Measurements from ENCODE around the gene TPP2.

TPP2 gene

DNA sequence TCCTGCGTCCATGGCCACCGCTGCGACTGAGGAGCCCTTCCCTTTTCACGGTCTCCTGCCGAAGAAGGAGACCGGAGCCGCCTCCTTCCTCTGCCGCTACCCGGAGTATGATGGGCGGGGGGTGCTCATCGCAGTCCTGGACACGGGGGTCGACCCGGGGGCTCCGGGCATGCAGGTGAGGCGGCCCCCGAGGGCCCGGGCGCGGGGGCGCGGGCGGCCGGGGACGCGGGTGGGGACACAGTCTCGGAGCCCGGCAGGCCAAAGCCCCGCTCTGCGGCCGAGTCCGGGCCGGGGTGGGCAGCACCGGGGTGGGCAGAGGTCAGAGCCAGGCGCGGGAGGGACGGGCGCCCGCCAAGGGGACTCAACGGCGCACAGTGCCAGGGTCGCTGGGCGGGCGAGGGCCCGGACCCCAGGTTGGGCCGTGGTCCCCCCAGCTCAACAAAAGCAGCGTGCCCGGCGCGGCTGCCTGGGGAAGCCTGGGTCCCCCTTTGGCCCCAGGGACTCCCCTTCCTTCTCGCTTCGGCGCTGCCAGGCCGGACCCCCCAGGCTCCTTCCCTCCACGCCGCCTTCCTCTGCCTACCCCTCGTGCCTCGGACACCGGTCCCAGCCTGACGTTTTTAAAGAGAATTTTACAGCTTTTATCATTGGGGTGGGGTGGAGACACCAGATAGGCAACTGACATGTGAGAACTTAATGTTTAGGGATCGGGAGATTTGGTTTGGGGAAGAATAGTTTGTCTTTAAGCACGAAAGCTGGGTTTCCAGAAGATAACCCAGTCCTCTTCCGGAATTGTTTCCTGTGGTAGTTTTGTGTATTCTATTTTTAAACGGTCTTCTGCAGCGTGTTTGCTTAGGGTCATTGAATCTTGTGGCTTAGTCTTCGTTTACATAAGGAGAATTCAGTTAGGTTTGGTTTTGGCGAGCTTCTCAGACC is 509 bp downstream of the TPP2 start:
- DNase-seq (ENCODE audit: low read depth in 2 of 2) = no peak

DNA sequence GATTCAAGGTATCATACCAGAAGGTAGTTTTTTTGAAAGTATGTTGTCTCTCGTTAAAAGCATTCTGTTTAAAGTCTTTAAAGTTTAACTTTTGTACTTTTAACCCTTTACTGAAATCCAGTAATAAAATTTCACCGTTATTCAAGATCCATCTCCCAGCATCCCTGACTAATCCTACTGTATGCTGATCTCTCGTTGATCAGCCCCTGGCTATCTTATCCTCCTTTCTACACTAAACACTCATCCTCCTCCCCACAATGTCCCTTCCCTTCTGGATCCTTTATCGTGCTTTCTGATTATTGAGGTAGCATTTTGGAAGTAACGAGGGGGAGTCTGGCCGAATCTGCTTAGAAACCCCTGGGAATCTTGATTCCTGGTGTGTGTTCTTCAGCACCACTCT is 1.3 kb downstream of the TPP2 start:
- no peak for DNase-seq (ENCODE audit: low read depth in 2 of 2)

DNA sequence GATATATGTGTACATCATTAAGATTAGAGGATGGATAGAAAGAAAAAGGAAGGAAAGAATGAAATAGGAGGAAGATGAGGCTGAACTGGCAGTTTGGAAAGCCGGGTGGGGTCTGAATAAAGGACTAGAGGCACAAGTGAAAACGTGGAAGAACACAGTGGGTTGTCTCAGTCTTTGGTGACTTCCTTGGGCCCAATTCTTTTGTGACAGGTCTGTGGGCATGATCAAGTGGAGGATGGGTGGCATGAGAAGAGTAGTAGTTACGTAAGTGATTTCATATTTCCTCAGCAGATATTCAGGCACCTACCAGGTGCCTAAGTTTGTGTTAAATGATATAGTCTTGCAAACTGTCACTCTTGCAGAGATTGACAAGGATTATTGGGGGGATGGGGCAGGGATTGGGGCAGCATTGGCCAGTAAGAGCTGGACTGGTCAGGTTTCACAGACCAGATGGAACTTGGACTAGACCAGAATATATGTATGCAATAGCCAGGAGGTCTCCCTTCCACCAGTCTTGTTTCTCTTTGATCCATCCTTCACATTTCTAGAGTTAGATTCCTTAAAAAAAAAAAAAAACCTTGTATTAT is 2.7 kb downstream of the TPP2 start:
- DNase-seq (ENCODE audit: low read depth in 2 of 2) = no peak

DNA sequence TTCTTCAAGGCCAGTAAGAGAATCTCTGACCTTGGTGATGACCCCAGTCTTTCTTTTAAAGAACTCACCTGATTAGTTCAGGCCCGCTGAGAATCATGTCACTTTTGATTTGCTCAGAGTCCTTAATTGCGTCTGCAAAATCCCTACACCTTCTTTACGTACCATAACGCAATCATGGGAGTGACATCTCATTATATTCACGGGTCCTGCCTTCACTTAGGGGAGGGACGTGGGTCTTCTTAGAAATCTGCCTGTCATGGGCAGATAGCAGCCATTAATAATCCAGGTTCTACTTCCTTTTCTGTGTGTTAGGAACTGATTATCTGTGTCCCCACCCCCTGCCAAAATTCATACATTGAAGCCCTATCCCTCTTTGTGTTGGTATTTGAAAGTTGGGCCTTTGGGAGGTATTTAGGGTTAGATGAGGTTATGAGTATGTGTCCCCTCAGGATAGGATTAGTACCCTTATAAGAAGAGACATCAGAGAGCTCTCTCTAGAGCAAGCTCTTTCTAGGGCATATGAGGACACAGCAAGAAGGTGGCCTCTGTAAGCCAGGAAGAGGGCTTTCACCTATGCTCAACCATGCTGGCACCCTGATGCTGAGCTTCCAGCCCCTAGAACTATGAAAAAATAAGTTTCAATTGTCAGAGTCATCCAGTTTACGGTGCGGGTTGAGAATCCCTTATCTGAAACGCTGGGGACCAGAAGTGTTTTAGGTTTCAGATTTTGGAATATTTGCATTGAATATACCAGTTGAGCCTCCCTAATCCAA is 9.9 kb downstream of the TPP2 start:
- DNase-seq (ENCODE audit: low read depth in 2 of 2) = no peak

DNA sequence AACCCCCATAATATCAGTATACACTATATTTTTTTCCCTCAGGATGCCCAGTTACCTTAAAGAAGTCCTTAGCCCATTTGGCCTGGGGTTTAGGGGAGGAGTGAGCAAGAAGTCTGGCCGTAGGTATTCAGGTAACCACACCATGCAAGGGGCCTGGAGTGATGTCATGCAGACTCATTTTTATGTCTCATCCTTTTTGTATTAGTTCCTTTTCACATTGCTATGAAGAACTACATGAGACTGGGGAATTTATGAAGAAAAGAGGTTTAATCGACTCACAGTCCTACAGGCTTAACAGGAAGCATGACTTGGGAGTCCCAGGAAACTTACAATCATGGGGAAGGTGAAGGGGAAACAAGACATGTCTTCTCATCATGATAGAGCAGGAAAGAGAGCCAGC is 12.2 kb downstream of the TPP2 start:
- DNase-seq (ENCODE audit: low read depth in 2 of 2) = no peak

DNA sequence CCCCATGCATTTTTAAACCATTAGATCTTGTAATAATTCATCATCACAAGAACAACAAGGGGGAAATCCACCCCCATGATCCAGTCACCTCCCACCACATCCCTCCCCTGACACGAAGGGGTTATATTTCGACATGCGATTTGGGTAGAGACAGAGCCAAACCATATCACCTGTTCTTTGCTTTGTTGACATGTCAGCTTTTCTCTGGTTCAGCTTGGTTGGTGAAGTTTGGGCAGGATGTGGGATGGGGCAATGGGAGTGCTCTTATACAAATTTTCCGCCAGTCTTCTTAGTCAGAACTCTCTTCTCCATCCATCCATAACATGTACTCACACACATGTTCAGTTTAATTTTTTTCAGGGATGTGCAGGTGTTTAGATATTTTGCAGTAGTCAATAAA is 12.9 kb downstream of the TPP2 start:
- no peak for DNase-seq (ENCODE audit: low read depth in 2 of 2)

DNA sequence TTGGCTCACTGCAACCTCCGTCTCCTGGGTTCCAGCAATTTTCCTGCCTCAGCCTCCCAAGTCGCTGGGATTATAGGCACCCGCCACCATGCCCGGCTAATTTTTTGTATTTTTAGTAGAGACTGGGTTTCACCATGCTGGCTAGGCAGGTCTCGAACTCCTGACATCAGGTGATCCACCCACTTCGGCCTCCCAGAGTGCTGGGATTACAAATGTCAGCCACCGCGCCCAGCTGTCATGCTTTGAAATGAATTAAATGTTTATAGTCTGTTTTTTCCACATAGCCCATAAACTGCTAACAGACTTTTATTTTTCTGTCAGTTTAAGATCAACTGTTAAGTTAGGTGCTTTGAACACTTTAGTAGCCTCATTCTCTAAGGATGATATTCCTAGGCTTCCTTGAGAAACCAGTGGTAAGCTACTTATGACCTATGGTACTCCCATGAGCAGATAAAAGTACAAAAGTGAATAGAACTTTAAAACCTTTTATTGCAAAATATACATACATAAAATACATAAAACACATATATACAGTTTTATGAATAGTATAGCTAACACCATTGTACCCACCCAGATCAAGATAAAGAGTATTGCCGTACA is 13.6 kb downstream of the TPP2 start:
- DNase-seq (ENCODE audit: low read depth in 2 of 2) = no peak

DNA sequence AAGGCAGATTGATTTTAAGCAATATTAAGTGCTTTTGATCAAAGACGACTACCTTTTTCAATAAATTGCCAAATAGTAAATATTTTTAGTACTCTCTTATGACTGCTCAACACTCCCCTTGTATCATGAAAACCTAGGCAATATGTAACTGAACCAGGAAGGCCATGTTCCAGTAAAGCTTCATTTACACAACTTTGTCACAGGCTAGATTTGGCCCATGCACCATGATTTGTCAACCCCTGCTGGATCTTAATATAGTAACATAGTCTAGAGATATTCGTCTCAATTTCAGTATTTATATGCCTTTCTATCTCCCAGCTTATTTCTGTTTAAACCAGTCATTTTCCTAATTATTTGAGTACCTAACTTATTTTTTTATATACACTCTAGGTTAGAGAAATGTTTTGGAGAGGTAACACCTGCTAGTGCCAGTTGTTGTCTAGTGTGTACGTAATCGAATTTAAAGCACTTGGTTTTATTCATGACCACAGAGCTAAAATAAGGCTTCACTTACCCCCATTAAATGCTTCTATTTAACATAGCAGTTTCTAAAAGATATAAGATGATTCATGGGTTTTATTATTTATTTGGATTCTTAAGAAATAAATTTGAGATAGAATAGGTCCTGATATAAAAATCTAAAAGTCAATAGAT is 21.0 kb downstream of the TPP2 start:
- DNase-seq (ENCODE audit: low read depth in 2 of 2) = no peak

DNA sequence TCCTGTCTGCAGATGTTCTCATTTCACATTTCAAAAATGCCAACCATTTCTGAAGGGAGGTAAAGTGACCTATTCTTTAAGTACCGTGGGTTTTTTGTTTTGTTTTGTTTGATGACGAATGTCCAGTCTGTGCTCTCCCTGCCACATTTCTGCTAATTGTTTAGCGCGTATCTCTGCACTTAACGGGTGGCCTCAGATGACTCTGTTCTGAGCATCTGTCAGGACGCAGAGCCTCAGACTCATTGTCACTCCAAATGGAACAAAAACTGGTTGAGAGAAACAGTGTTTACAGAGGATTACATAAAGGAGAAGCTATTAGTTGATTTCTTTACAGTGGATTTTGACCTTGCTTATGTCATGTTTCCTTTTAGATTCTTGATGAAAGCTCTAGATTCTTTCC is 23.7 kb downstream of the TPP2 start:
- DNase-seq (ENCODE audit: low read depth in 2 of 2) = no peak

DNA sequence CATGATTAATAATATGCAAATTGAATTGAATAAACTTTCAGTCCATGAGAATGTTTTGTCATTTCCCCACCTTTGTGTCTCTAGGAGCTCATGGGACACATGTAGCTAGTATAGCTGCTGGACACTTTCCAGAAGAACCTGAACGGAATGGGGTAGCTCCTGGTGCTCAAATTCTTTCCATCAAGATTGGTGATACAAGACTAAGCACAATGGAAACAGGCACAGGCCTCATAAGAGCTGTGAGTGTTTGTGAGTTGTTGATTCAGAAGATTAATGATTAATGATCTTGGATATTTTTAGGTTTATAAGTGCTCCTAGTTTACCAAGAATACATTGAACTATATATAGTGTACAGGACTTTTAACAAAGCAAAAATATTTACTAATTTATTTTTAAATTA is 30.1 kb downstream of the TPP2 start:
- DNase-seq (ENCODE audit: low read depth in 2 of 2) = no peak

DNA sequence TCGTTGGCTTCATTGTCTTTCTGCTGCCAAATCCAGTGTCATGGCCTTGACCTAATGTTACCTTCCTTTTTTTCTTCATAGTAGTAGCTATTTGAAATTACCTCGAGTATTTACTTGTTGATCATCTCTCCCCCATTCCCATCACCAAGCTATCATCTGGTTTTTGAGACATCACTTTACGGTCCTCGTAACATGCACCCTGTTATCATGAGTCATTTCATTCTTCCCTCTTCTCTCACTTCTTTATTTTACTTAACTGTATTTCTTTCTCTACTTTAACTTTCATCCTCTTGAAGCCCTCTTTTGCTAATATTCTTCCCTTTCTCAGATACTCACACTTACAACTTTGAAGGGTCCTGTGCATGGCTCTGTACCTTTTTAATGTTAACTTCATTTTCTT is 31.8 kb downstream of the TPP2 start:
- no peak for DNase-seq (ENCODE audit: low read depth in 2 of 2)

DNA sequence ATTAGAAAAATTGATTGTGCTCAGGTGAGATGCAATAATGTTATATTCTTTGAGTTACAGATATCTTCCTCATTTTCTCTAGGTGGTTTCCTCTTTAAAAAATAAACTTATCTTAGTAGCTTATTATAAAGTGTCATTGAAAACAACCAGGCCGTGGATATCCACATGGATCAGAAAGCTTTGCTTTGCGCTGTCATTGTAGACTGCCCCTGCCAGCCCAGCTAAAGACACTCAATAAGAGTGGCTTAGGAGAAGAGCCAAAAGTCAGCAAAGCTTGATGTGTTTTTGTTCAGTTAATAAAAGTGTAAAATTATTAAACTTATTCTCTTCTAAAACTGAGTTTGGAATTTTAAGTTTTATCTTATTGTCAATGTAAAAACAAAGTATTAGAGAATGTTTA is 34.4 kb downstream of the TPP2 start:
- DNase-seq (ENCODE audit: low read depth in 2 of 2) = no peak

DNA sequence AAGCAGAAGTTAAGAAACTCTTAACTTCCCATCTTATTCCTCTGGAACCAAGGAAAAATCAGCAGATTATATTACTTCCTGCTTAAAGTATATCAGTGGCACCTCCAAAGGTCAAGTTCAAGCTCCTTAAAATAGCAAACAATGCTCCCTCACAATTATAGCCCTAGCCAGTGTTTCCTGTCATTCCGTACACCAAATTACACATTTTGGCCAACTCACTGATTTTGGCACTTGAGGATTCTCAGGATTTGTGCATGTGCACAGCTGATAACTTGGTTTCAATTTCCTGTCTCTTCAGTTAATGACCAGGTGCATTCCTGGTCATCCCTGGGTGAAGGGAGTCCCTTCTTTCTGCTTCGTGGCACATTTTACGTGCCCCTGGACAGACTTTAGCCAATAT is 42.0 kb downstream of the TPP2 start:
- no peak for DNase-seq (ENCODE audit: low read depth in 2 of 2)

DNA sequence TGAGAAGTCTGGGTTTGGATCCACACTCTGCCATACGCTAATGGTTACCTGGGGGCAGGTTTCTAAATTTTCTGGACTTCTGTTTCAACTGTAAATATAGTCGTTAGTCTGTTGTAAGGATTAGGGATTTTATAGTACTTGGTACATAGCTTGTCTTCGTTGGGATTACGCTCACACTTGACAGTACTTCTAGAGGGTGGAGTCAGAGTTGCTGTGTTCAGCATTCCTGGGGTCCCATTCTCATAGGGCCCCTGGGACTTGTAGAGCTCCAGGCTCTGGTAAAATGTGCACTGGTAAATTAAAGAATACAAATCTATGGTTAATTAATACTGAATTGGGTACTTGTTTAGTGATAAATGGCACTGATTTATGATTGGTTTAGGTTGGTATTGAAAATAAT is 45.2 kb downstream of the TPP2 start:
- no peak for DNase-seq (ENCODE audit: low read depth in 2 of 2)

DNA sequence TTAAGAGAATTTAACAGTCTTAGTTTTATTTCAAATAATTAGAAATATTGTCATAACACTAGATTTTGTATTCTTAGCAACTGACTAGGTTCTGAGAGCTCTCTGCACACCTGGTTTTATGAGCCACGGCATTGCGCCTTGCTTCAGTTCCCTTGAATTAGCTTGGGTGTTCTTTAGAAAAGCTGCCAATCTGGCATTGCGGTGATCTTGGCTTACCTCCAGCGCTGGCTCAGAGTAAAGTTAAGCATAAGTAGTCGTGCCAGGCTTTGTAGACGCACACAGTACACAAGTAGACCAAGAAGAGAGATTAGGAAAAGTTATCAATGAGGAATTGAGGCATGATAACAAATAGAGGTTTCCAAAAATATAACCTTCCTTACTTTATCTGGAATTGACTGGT is 45.7 kb downstream of the TPP2 start:
- no peak for DNase-seq (ENCODE audit: low read depth in 2 of 2)

DNA sequence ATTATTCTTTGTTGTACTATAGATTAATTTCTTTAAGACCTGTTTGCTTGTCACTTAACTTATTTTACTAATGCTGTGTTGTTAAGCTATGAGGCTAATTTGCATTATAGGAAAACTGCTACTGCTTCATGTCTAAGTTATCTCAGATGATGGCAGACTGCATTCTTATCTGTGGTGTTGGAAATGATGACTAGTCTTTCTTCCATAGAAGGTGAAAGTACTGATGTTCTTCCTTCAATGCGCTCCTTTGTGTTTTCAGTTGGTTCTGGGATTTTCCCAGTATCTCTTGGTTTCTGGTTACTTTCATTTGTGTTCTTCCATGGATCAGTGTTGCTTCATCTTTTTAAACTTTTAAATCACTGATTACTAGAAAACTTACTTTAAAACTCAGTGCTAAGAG is 46.9 kb downstream of the TPP2 start:
- DNase-seq (ENCODE audit: low read depth in 2 of 2) = no peak

DNA sequence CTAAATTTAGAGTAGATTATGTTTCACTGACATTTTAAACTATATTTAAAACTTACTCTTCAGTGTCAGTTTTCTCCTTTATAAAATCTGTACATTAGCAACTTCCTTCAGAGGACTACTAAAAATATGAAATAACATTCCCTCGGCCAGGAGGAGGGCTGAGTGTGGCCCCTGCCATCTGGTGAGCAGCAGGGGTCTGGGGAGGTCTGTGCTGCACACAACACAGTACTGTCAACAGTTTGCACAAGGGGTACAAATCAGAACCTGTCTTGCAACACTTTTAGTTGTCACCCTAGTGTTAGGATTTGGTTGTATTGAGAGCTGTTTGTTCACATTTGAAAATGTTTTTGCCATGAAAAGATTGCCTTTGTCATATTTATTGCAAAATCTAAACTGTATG is 48.9 kb downstream of the TPP2 start:
- no peak for DNase-seq (ENCODE audit: low read depth in 2 of 2)

DNA sequence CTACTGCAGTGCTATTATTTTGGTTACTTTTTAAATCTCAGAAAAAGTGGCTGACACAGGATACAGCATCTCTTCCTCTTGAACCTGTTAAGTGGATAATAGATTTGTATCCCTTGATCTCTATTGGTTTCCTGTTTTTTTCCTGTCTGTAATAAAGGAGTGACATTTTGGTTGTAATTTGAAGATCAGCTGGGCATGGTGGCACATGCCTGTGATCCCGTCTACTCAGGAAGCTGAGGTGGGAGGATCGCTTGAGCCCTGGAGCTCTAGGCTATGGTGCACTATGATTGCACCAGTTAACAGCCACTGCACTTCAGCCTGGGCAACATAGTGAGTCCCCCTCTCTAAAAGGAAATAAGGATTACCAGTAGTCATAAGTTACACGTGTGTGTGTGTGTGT is 51.3 kb downstream of the TPP2 start:
- DNase-seq (ENCODE audit: low read depth in 2 of 2) = no peak

DNA sequence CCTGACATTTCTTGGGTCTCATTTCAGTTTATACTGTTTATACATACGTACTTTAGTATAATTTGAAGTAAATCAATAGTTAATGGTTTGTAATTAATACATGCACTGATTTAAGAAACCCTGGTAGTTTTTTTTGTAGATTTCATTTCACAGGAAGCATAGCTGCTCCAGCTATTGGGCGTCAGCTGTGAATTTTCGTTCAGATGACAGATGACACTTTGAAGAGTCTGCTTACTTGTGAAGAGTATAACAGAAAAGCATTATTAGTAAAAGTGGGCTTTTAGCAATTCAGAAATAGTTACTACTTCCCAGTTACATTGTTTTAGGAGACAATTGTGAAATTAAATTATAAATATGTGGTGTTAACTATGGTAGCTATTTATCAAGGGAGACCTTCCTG is 53.7 kb downstream of the TPP2 start:
- no peak for DNase-seq (ENCODE audit: low read depth in 2 of 2)

DNA sequence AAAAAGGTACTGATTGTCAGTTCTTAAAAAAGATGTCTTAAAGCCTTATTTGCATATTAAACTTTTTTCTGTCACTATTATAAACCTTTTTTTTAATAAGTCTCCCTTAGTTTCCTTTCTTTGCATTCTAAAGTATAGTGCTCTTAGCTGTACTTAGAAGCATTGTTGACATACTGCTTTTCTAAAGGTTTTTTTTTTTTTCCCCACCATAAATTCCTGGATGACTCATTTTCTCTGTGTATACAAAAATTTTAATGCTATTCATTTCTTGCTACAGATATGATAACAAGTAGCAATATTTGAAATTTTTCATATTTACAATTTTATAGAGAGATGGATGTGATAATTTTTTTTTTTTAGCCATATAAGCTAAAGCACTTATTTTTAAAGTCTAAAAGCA is 54.6 kb downstream of the TPP2 start:
- DNase-seq (ENCODE audit: low read depth in 2 of 2) = peak; percentile 23 to 30

DNA sequence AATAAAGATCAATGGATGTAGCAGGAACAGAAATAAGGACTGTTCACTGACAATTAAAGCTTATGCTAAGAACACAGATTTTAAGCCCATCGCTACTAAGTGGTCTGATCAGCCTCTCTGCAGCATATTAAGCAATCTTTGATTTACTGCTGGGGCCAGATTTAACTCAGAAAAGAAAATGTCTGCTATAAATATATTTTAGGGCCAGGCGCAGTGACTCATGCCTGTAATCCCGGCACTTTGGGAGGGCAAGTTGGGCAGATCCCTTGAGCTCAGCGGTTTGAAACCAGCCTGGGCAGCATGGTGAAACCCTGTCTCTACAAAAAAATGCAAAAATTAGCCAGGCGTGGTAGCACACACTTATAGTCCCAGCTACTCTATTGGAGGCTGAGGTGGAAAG is 55.1 kb downstream of the TPP2 start:
- DNase-seq (ENCODE audit: low read depth in 2 of 2) = peak; percentile 46 to 49

DNA sequence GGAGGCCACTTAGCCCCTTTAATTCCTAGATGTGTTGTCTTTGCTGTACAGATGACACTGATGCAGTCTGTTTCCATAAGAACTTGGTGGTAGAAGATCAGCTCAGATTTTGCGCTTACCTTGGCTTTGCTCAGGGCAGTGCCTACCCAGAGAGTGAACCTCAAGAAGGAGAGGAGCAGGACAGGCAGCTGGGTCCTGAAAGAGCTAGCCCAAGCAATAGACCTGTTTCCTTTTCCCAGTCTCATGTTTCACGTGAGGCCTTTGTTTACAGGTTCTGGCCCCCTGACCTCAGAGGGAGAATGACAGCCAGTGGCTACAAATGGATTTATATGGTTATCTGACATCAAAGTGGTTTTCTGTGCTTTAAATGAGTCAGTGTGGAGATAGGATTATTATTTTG is 58.0 kb downstream of the TPP2 start:
- DNase-seq (ENCODE audit: low read depth in 2 of 2) = no peak
